GF-D8 (cell line): ENCODE measurements around the gene NSMCE3.

Source experiments
- DNase-seq: peaks from one replicate; lab custom pipeline; 2025; lab: John Stamatoyannopoulos, UW

NSMCE3 gene

GRCh38 chr15:29269485-29270168 lies at the start of gene NSMCE3:
TSS of gene NSMCE3 (minus strand) at chr15:29269822. CDS start at chr15:29269705, 117 bp downstream.
- peak; percentile 27 for DNase-seq

DNA sequence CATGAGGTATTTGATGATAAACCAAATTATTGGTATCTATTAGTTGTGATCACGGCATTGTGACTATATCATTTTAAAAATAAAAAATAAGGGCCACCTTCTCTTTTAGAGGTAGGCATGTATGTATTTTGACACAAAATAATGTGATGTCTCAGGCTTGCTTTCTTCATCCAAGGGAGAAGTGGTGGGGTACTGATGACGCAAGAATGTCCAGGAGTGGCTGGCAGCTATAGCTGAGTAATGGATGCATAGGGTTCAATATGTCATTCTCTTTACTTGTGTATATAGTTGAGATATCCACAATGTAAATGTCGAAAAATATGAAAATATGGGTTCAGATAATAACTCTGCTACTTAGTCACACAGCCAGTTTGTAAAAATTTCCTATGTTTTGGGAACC lies 46.8 kb upstream of the NSMCE3 start:
- DNase-seq, result no peak

DNA sequence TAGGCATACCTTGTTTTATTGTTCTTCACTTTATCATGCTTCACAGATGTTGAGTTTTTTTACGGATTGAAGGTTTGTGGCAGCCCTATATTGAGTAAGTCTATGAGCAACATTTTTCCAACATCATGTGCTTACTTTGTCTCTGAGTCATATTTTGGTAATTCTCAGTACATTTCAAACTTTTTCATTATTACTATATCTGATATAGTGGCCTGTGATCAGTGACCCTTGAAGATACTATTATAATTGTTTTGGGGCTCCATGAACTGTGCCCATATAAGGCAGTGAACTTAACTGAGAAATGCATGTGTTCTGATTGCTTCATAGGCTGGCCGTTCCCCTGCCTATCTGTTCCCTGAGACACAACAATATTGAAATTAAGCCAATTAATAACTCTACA lies 42.8 kb upstream of the NSMCE3 start:
- DNase-seq, result no peak

DNA sequence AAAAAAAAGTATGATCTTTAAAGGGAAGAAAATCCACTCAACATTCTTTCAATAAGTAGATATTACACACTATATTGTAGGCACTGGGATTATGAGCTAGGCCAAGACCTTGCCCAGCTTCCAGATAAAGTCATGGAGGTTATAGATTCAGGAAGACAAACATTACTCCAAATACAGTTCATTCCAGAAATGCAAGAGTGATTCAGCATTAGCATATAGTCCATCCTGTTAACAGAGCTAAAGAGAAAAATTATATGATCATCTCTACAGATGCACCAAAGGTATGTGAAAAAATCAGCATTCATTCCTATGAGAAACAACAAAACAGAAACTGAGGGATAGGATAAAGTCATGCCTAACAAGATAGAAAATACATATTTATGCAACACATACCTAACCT lies 42.1 kb upstream of the NSMCE3 start:
- DNase-seq, result no peak

- no peak for DNase-seq
These were observed 39.5 kb upstream of the NSMCE3 start for GRCh38 chr15:29309139-29309538.

GRCh38 chr15:29308299-29308698 lies 38.7 kb upstream of the NSMCE3 start:
- no peak for DNase-seq

DNA sequence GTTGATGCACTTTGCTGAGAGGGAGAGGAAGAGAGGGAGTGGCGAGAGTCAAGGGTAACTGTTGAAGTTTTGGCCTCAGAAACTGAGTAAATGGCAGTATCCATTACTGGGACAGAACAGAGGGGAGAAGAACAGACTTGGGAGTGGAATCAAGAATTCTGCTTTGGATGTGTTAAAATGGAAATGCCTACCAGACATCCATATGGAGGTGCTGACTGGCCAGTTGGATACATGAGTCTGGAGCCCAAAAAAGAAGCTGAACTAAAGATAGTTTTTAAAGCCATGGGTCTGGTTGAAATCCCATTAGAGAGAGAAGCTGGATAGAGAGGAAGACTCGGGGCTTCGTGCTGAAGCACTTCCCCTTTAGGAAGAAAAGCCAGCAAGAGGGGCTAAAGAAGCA lies 35.9 kb upstream of the NSMCE3 start:
- DNase-seq, result no peak

DNA sequence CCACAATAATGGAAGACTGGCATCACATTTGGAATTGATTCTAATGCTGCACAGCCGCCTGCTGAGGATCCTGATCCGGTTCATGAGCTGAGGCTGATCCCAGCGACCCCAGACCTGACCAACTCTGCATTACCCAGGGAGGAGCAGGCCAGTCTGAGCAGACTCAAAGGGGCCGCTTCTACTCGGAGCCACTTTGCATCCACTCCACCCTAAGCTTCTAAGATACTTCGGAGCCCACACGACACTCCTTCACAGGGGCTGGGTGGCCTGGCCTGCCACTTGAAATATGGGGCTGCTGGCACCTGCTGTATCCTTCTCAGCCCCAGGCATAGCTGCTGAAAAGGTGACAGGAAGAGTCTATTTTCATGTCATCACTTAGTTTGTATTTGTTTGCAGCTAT lies 33.2 kb upstream of the NSMCE3 start:
- no peak for DNase-seq

DNA sequence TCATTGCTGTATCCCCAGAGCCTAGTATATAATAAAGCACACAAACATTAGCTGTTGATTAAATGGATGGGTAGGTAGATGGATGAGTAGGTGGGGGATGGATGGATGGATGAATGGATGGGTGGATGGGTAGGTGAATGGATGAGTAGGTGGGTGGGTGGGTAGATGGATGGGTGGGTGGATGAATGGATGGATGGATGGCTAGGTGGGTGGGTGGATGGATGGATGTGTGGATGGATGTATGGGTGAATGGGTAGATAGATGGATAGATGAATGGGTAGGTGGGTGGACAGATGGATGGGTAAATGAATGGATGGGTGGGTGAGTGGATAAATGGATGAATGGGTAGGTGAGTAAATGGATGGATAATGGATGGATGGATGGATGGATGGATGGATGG lies 30.2 kb upstream of the NSMCE3 start:
- no peak for DNase-seq

DNA sequence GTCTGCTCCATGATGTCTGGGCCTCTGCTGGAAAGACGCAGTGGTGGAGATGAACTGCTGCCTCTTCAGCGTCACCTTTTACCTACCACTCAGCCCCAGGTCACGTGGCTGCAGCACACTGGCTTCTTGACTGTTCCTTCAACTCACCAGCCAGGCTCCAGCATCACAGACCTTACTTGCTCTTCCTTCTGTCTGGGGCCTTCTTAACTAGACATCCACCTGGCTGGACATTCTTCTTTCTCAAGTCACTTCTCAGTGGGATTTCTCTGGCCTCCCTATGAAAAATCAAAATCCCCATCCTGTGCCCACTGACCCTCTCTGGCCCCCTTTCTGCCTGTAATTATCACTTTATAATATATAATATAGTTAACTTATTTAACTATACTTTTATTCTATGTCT lies 29.7 kb upstream of the NSMCE3 start:
- no peak for DNase-seq

DNA sequence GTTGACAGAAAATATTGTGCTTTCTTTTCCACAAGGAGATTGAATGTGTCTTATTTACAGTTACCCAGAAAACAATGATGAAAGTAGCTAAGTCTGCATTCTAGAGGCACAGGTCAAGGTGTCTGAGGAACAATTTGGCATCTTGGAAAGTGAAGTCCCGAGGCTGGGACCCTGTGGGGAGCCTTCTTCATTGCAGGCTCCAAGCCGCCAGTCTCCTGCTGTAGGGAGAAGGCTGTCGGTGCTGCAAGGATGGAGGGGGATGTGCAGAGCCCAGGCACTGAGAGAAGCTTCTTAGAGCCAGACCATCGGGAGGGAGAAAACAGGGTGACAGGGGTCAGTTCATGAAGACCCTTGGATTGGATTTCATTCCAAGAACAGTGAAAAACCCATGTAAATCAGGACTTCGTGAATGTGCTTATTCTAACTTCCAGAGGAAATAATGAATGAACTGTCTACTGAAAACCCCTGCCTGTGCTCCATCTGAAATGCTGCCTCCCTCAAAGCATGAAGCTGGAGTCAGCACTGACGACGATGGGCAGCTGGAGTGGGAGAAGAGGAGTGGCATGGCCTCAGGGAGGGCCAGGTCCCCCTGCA lies 25.2 kb upstream of the NSMCE3 start:
- no peak for DNase-seq

- DNase-seq, result no peak
These were observed 21.6 kb upstream of the NSMCE3 start for GRCh38 chr15:29291067-29291845.

DNA sequence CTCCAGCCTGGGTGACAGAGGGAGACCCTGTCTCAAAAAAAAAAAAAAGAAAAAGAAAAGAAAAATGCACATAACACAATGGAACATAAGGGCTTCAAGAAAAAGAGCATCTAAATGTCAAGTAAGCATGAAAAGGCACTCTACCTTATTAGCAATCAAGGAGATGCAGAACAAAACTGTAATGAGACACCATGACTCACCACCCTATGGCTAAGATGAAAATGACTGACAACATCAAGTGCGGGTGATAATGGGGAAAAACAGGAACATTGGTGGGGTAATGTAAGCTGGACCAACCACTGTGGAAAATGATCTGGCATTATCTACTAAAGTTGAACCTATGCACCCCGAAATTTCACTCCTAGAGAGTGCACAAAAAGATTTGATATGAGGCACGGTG lies 19.6 kb upstream of the NSMCE3 start:
- DNase-seq, result no peak

- DNase-seq, result no peak
These were observed 15.8 kb upstream of the NSMCE3 start for GRCh38 chr15:29285386-29285785.

- no peak for DNase-seq
These were observed 13.8 kb upstream of the NSMCE3 start for GRCh38 chr15:29283381-29283780.

GRCh38 chr15:29280514-29280913 lies 10.9 kb upstream of the NSMCE3 start:
- no peak for DNase-seq

- no peak for DNase-seq
These were observed 8.9 kb upstream of the NSMCE3 start for GRCh38 chr15:29278436-29279105.

DNA sequence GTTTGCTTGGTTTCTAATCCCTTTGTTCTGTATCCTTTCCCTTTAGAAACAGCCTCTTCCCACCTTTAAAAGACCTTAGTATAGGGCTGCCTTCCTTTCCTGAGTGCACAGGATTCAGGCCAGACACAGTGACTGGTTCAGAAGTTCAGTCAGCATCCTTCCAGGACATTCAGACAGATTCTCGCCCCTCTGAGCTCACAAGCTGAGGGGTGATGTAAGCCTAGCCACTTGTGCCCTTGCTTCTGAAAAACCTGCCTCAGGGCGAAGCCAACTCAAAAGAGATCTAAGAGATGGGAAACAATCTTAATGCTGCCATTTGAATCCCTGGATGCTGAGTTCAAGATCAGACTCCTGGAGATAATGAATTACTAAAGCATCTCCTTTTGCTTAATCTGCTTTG lies 6.7 kb upstream of the NSMCE3 start:
- DNase-seq, result no peak

GRCh38 chr15:29275855-29276254 lies 6.2 kb upstream of the NSMCE3 start:
- no peak for DNase-seq

DNA sequence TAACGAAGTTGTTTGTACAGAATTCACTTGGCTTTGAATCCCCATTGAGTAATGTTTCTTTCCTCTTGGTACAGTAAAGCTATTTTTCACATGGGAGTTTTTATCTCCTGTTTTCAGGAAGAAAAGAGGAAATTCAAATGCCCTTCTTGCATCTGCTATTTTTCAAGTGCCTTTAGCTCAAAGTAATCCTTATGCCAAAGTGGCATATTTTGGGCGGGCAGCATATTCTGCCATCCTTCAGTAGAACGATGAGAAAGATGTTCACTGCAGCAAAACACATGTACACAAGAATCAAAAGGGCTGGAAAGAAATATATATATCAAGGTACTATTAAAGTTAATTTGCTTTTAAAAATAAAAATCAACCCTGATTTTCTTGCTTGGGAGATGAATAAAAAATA lies 5.3 kb upstream of the NSMCE3 start:
- no peak for DNase-seq

DNA sequence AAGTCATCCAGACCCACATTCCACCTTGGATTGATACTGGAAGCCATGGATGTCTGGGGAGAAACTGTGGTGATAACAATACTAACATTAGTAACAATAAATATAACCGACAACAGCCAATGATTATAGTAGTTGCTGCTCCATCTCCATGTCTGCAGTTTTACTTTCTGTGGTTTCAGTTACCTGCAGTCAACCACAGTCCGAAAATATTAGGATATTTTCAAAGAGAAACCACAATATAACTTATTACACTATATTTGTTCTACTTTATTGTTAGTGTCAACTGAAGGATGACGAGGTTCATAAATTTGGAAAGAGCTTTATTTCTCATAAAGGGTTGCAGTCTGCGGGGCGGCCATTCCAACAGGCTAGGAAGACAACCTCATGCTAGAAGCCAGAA lies 2.6 kb upstream of the NSMCE3 start:
- no peak for DNase-seq

GRCh38 chr15:29270976-29271375 lies 1.4 kb upstream of the NSMCE3 start:
- no peak for DNase-seq
